ENCODE results near the gene ASS1. TPM values are rescaled to one million over a fixed set of nuclear protein-coding genes. Genes with fewer than 3 reads are reported as not detected.

Gene ASS1
- polyA plus RNA-seq, 2 of the 4 experiments (the other 2 are of a cell fraction), result 11.3 to 32.5 TPM

GRCh38 chr9:130441031-130441430 is 3.7 kb upstream of the ASS1 start:
- no peak for DNase-seq (ENCODE audit: low read depth in 1 of 2, low spot score in 1 of 2)
- Histone ChIP-seq H3K4me2 (no peak overlapping the region), H3K4me3 (no peak overlapping the region), H3K27ac (no peak overlapping the region), H3K9me3 (peaks cover 14% of the 10 kb centered on the region; the same call in 1 of the 3 replicates), H3K4me1 (peaks cover 10% of the 10 kb centered on the region)
- no peak for ATAC-seq
- no peak for FAIRE-seq
- WGBS (ENCODE audit: missing lambda C conversion rate), result 92% methylated on average over 1 of the region's 1 CpG
- TF ChIP-seq ZC3H11A (IDR thresholded peaks at IDR 0.05) (no peak), SREBF2 (IDR thresholded peaks at IDR 0.05) (no peak), EHMT2 (IDR thresholded peaks at IDR 0.05; ENCODE audit: low read depth) (no peak), GATA3 (IDR thresholded peaks at IDR 0.05; ENCODE audit: borderline replicate concordance) (no peak), USF2 (IDR thresholded peaks at IDR 0.05) (no peak), MAX (IDR thresholded peaks at IDR 0.05) (no peak), CBX8 (IDR thresholded peaks at IDR 0.05) (no peak), NPAS2 (CRISPR knock-in tag; IDR thresholded peaks at IDR 0.05; ENCODE audit: borderline replicate concordance) (no peak), POLR2AphosphoS2 (conservative IDR thresholded peaks at IDR 0.05; ENCODE audit: low read length) (no peak), CTCF (IDR thresholded peaks at IDR 0.05) (no peak), RFX5 (IDR thresholded peaks at IDR 0.05) (no peak), BCL3 (IDR thresholded peaks at IDR 0.05) (no peak)
- ChIA-PET POLR2A (no interaction called here), CTCF (no interaction called here)

GRCh38 chr9:130442746-130443455 is 1.9 kb upstream of the ASS1 start:
- ChIA-PET POLR2A (no interaction called here), CTCF (interaction anchor here (0.7 to 2.7 kb wide), 3 partner anchors 9 to 241 kb away, joined by 3 to 26 read pairs (median 3); no protein-coding TSS in a partner anchor)
- TF ChIP-seq BCL3 (IDR thresholded peaks at IDR 0.05), result no peak
- no peak for TF ChIP-seq RAD21 (conservative IDR thresholded peaks at IDR 0.05 in 1 of 2, IDR thresholded peaks at IDR 0.05 in 1 of 2)
- TF ChIP-seq PBX3 (IDR thresholded peaks at IDR 0.05), result no peak
- TF ChIP-seq TFCP2L1 (CRISPR knock-in tag; IDR thresholded peaks at IDR 0.05), result no peak
- TF ChIP-seq PHF8 (IDR thresholded peaks at IDR 0.05; ENCODE audit: borderline replicate concordance, low read depth), result no peak
- no peak for TF ChIP-seq E2F6 (IDR thresholded peaks at IDR 0.05; ENCODE audit: borderline replicate concordance, low read depth)
- no peak for TF ChIP-seq MYC (IDR thresholded peaks at IDR 0.05; ENCODE audit: borderline replicate concordance, low read length)
- no peak for TF ChIP-seq ZSCAN20 (CRISPR knock-in tag; IDR thresholded peaks at IDR 0.05)
- TF ChIP-seq POLR2A (IDR thresholded peaks at IDR 0.05; ENCODE audit: low read length), result no peak
- TF ChIP-seq CBX8 (IDR thresholded peaks at IDR 0.05), result no peak
- TF ChIP-seq CBX2 (IDR thresholded peaks at IDR 0.05; ENCODE audit: borderline replicate concordance, low read depth), result no peak
- no peak for TF ChIP-seq EHMT2 (IDR thresholded peaks at IDR 0.05; ENCODE audit: low read depth)
- TF ChIP-seq EHF (CRISPR knock-in tag; IDR thresholded peaks at IDR 0.05), result no peak
- no peak for TF ChIP-seq HDAC2 (IDR thresholded peaks at IDR 0.05)
- no peak for TF ChIP-seq ATOH8 (CRISPR knock-in tag; IDR thresholded peaks at IDR 0.05; ENCODE audit: low read depth)
- TF ChIP-seq CEBPB (IDR thresholded peaks at IDR 0.05), result no peak
- no peak for DNase-seq (ENCODE audit: low read depth in 1 of 2, low spot score in 1 of 2)
- no peak for FAIRE-seq
- H3K4me1 ChIP-seq, result peaks cover 26% of the 10 kb centered on the region
- peaks cover 14% of the 10 kb centered on the region; the same call in 1 of the 3 replicates for H3K9me3 ChIP-seq
- no peak overlapping the region for H3K4me2 ChIP-seq
- no peak overlapping the region for H3K4me3 ChIP-seq
- H3K27ac ChIP-seq, result no peak overlapping the region
- 90% methylated on average over 5 of the region's 9 CpGs for WGBS (ENCODE audit: missing lambda C conversion rate)
- ATAC-seq, result no peak

All from A549 (cell line).